ENCODE measurements around the gene IGF1R. TPM values are rescaled to one million over a fixed set of nuclear protein-coding genes. Genes with fewer than 3 reads are reported as not detected.

Gene IGF1R
- total RNA-seq, 1 donor from 2014 or later: 151 TPM

GRCh38 chr15:98724048-98724447, 75.7 kb downstream of the IGF1R start:
- no peak for TF ChIP-seq CTCF (IDR thresholded peaks at IDR 0.05)
- H3K4me1 ChIP-seq: peaks cover 15 to 72% of the 10 kb centered on the region in 2 donors

GRCh38 chr15:98724494-98724893, 76.2 kb downstream of the IGF1R start:
- Histone ChIP-seq H3K36me3 (no peaks in the 10 kb centered on the region), H3K27ac (peak overlapping the region; percentile 11 to 23), H3K4me3 (no peak overlapping the region), H3K27me3 (no peaks in the 10 kb centered on the region), H3K9me3 (no peaks in the 10 kb centered on the region), H3K4me1 (peaks cover 19 to 72% of the 10 kb centered on the region in 2 donors)
- intact Hi-C loops (cut with DNase I): no loop called here
- TF ChIP-seq CTCF (IDR thresholded peaks at IDR 0.05): no peak
- DNase-seq (ENCODE audit: low spot score in 2 of 2): no peak

More at GRCh38 chr15:98724048-98724447, 75.7 kb downstream of the IGF1R start:
- no peaks in the 10 kb centered on the region for H3K27me3 ChIP-seq
- DNase-seq (ENCODE audit: low spot score in 2 of 2): no peak
- H3K9me3 ChIP-seq: no peaks in the 10 kb centered on the region
- no peak overlapping the region for H3K4me3 ChIP-seq
- intact Hi-C loops (cut with DNase I): no loop called here
- H3K36me3 ChIP-seq: no peaks in the 10 kb centered on the region
- peak overlapping the region; percentile 11 to 23 for H3K27ac ChIP-seq

- no peaks in the 10 kb centered on the region for H3K27me3 ChIP-seq
- peaks cover 27 to 72% of the 10 kb centered on the region in 2 donors for H3K4me1 ChIP-seq
- H3K27ac ChIP-seq: no peak overlapping the region
- TF ChIP-seq CTCF (IDR thresholded peaks at IDR 0.05): no peak
- no peak for DNase-seq (ENCODE audit: low spot score in 2 of 2)
- no peaks in the 10 kb centered on the region for H3K9me3 ChIP-seq
- no peaks in the 10 kb centered on the region for H3K36me3 ChIP-seq
- intact Hi-C loops (cut with DNase I): loop anchor here (2.0 to 5.0 kb wide), 4 partner anchors 36 to 74 kb away; no protein-coding TSS in a partner anchor
- no peak overlapping the region for H3K4me3 ChIP-seq
Observed at GRCh38 chr15:98725874-98726273, 77.5 kb downstream of the IGF1R start.

- DNase-seq (ENCODE audit: low spot score in 2 of 2): peak; percentile 65 to 95
- TF ChIP-seq CTCF (IDR thresholded peaks at IDR 0.05): no peak
- H3K27ac ChIP-seq: peak overlapping the region; percentile 95 to 97
- H3K27me3 ChIP-seq: no peaks in the 10 kb centered on the region
- H3K4me1 ChIP-seq: peaks cover 30 to 74% of the 10 kb centered on the region in 2 donors
- H3K9me3 ChIP-seq: no peaks in the 10 kb centered on the region
- intact Hi-C loops (cut with DNase I): loop anchor here (2.0 to 5.0 kb wide), 4 partner anchors 35 to 75 kb away; no protein-coding TSS in a partner anchor
- H3K36me3 ChIP-seq: no peaks in the 10 kb centered on the region
- peak overlapping the region in 1 of 2 donors; percentile 16 for H3K4me3 ChIP-seq
Observed at GRCh38 chr15:98727115-98728040, 79.0 kb downstream of the IGF1R start.

GRCh38 chr15:98728082-98728810, 79.9 kb downstream of the IGF1R start:
- TF ChIP-seq CTCF (IDR thresholded peaks at IDR 0.05): no peak
- Histone ChIP-seq H3K9me3 (no peaks in the 10 kb centered on the region), H3K36me3 (no peaks in the 10 kb centered on the region), H3K4me1 (peaks cover 30 to 74% of the 10 kb centered on the region in 2 donors), H3K27ac (peak overlapping the region; percentile 95 to 97), H3K4me3 (peak overlapping the region in 1 of 2 donors; percentile 16), H3K27me3 (no peaks in the 10 kb centered on the region)
- intact Hi-C loops (cut with DNase I): loop anchor here (5.0 kb wide), 3 partner anchors 34 to 76 kb away; no protein-coding TSS in a partner anchor
- DNase-seq (ENCODE audit: low spot score in 2 of 2): no peak

Data from ascending aorta (tissue), 2 donors.